GM19043 (cell line): Measurements from ENCODE around the gene EPYC.

Experiments
- ATAC-seq: cut with Tn5 transposase; IDR thresholded peaks from one replicate; pipeline ENCODE4 v1.9.1; 2021; ENCODE audit warnings: low read depth; ENCODE audit not compliant: unreplicated experiment

EPYC gene

DNA sequence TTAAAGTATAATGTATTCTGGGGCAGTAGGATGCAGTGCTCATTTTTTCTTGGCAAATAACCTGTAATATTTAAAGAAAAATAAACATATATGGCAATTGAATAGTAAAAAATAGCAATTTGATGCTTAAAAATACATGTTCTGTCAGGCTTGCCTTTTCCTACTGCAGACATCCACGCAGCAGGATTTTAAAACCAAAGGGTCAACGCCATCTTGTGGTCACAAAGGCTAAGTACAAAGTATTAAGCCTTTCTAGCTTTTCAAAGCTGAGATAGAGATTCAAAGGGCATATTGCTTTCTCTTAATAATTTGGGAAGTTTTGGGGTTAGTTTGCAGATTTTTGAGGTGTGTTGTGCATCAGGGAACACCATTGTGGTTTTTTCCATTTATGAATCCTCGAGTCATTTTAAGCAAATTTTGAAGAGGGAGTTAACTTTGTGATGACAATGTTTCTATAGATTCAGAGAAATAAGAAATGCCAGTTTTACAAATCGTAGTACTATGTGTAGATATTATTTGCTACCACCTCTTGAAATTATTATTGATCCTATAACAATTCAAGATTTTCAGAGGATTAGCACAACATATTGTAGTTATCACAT is 45.1 kb downstream of the EPYC start:
- peak; percentile 79 for ATAC-seq

DNA sequence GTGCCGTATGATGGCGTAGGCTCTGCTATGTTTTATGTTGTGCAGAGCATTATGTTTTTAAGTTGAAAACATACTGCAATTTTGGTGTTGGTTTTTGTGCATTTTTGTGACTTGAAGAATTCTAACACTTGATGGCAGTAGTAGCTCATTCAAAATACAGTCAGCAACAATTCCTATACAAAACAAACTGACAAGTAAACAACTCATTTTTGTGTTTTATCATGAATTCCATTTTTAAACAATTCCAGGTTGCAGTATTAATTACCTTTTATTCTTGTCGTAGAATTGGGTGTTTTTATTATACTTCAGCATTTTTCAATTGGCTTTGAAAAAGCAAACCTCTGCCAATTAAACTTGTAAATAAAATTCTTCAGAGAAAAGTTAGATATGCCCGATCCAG is 45.7 kb downstream of the EPYC start:
- ATAC-seq, result no peak

DNA sequence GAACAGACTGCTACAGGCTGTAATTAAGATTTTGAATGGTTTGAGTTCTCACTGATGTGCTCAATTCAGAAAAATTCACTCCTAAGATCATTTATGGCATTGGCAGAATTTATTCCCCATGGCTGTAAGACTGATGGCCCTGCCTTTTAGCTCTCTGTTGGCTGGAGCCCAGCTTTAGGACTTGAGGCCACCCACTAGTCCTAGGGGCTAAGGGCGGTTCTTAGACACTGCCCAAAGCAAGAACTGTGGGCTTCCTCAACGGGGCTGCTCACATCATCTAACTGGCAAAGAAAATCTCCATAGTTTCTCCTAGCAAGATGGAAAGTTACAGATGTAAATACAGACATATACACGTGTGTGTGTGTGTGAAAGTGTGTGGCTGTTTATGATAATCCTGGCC is 46.4 kb downstream of the EPYC start:
- ATAC-seq, result no peak

DNA sequence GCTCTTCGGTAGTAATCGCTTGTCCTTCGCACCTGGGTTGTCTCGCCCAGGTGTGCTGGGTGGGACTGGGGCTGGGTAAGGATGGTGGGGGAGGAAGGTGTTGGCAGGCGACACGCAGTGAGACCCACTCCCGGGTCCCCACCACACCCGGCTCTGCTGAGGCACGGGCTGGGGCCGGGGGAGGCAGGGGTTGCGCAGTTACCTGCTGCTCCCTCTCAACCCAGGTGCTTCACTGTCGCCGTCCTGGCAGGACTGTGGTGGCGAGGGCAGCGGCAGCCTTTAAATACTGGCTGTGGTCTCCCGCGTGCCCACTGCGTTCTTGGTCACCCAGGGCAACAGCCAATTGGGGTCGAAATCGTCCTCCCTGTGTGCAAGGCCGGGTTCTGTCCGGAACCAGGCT is 49.9 kb downstream of the EPYC start, which contains the start of gene CCER1:
TSS of gene CCER1 (minus strand) at position 256 of the 400 bp plus-strand sequence. CDS start 434 bp downstream, outside the sequence.
- ATAC-seq, result no peak

DNA sequence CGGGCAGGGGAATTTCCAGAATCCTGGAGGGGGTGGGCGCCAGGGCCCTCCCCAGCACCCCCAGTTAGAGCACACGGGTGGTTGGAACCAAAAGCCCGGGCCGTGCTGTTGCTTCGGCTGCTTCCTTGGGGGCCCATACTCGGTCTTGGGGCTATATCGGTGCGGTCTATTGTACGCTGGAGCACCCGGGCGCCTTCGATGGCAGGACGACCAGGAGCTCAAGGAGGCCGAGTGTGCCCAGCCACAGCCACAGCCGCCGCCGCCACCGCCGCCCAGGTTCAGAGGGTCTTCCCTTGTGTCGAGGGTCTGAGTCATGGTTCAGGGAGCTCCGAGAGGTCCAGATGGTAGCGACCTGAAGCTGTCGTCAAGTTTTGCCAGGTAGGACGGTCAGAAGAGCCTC is 50.3 kb downstream of the EPYC start:
- ATAC-seq, result no peak

DNA sequence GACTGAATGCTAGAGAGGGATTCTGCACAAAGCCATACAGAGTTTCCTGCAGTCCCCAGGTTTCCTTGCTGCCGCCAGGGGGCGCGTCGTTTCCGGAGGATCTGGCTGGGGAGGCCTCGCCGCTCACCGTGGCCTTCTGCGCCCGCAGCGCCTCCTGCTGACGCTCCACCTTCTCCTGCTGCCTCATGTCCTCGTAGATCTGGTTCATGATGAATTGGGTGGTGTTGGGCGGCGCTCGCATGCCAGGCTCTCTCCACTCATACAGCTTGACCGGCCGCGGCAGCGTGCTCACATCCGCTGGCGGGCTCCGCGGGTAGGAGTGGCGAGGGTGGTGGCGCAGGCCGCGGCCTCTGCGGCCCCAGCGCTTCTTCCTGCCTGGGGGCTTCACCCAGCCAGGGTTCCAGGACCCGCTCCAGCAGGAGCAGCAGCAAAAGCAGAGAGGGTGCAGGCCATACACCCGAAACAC is 50.8 kb downstream of the EPYC start:
- ATAC-seq, result no peak

DNA sequence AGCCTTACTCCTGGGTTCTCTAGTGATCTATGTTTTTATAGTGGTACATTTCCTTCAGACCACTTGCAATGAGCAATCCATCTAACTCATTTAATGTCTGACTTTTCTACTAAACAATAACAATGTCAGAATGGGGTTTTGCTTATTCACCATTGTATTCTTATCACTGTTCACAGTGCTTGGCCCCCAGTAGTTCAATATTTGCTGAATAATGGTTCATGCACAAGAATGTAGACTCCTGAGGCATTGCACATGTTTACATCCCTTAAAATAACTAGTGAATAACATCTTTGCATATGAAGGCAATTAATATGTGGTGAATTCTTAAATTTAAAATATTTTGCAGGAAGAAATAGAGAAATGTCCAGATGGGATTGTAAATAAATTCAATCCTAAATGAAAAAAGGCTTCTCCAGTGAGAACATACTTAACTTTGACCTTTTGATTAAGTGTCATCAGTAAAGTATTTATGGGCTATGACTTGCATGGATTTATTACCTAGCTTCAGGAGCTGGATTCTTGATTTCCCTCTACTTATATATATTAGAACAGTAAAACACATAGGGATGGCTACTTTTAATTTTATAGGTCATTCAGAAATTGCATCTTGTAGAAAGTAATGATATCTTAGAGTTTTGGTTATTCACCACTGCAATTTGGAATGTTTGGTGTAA is 53.2 kb downstream of the EPYC start:
- ATAC-seq, result no peak

DNA sequence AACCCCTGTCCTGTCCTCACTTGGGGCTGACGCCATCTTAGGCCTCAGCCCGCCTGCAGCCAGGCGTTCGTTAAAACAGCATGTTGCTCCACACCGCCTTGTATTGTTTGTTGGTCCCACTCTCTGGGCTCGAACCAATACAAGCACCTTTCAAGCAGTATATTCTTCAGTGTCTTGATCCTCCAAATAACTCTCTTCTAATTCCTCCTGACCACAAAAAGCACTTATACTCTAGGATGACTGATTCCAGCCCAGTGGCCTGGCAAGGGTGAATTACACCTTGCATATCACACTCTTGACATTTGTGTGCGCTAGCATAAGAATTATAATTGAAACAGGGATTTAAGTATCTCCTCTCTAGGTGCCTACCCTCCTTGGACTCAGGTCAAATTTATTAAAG is 56.9 kb downstream of the EPYC start:
- no peak for ATAC-seq

DNA sequence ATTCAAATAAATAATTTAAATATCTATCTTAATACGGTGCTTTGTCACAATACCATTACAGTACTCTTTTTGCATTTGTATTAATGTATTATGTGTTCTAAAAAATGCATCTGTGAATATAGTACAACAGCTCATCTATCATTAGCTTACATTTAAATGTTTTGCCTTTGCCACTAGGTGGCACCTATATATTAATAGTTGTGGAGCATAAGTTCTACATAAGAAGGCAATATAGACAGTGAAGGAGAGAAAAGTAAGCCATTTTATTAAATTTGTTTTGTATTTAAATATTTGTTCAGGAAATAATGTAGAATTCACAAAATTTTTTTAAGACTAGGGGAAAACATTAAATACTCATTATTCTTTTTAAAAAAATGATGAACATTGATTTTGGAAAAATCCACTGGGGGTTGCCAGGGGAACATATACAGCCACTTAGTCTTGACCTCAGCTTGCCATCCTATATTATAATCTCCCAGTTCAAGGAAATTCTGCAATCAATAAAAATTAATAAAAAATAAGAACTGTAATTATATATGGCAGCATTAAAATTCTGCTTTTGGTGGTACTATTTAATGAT is 59.6 kb downstream of the EPYC start:
- peak; percentile 77 for ATAC-seq

DNA sequence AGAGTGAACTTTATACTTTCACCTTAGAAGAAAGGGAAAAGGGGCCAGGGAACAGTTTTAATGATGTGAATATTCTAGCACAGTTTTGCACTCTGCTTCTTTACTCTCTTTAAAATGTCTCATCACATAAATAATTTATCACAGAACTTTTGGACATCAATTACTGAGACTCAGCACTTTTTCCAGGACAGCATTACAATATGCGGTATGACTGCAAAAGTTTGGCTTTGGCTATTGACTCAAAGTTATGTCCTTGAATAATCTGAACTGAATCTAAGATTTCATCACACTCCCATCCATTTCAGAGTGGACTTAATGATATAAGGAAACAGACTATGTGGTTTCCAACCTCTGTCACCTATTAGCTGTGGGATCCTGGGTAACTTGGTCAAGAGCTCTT is 61.5 kb downstream of the EPYC start:
- ATAC-seq, result no peak

DNA sequence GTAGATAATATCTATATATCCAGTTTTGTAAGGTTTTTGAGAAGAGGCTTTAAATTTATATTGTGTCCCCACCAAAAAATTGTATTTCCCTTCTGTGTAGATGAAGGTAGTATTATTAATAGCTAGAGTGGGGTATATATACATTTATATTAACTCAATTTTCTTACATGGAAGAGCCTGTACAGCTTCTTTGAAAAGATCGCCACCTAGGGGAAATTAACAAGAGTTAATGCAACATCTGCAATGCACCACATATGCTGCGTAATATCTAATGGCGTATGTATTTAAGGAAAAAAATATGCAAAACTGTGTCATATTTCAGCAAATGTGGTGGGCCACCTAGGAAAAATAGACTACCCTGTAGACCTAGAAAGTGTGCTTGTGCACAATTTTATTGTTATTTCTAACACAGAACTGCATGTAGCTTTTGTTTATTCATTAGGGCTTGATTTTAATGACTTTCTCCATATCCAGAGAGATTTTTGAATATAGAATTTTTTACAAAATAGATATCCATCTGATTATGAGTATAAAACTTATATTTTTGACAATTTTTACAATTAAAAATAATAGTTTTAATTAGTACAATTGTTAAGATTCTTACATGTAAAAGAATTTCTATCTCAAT is 63.8 kb downstream of the EPYC start:
- ATAC-seq, result peak; percentile 46

DNA sequence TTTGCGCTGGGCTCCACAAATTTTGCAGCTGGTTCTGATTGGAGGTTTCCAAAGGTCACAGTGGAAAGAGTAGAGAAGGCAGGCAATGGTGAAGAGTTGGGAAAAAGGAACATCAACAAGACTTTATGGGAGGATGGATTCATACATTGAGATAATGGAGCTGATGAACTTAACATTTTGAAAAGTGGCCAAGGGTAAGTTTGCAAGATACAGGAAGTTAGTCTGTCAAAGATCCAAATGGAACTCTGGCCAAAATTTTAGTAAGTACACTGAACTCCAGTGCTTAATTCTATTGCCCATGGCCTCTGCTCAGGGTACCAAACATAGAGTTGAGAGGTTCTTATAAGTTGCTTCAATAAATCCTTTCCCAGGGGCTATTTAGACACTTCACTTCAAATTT is 65.4 kb downstream of the EPYC start:
- no peak for ATAC-seq

DNA sequence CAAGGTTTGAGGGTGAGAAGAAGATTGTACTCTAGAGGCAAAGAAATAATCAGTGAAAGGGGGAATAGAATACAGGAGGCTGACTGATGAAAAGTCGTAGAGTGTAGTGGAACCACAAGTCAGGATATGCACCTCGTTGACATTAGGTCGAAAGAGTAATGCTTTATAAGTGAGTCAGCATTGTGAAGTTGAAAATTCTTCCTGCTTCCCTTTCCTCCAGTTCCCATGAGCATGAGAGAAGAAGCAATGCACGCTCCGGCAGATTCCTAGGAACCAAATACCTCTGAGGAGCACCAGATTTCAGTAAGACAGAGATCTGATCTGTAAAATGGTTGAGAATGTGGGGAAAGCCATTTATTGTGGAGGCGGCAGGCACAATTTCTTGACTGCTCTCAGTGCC is 66.3 kb downstream of the EPYC start:
- ATAC-seq, result no peak

DNA sequence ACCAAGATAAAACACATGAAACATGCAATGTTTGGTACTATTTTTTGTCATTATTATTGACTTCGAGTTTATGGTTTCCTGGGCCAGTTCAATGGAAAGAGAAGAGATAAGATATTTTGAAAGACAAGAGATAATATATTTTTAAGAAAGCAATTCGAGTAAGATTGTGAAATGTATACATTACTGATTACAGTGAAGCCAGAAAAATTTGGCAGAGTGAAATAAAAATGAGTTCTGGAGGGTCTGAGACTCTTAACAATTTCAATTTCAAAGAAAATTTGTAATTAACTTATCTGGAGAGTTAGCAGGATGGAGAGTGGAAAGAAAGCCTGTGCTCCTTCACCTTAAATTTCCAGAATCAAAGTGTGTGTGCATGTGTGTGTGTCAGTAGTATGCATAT is 67.1 kb downstream of the EPYC start:
- ATAC-seq, result no peak

DNA sequence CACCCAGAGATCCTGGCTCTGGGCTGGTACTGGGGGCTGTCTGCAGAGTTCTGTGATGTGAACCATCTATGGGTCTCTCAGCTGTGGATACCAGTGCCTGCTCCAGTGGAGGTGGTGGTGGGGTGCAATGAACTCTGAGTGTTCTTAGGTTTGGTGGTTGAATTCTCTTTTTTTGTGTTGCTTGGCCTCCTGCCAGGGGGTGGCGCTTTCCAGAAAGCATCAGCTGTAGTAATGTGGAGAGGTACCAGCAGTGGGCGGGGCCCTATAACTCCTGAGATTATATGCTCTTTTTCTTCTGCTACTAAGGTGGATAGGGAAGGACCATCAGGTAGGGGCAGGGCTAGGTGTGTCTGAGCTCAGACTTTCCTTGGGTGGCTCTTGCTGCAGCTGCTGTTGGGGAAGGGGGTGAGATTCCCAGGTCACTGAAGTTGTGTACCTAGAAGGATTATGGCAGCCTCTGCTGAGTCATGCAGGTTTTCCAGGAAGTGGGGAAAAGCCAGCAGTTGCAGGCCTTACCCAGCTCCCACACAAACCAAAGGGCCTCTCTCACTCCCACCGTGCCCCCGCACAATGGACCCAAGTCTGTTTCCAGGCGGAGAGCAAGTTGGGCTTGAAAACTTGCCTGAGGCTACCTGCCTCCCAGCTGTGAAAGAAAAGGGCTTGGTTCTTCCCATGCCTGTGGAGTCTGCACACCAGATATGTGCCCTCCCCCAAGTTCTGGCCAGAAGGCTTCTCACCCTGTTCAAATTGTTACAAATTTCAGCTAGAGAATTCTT is 68.4 kb downstream of the EPYC start:
- no peak for ATAC-seq

DNA sequence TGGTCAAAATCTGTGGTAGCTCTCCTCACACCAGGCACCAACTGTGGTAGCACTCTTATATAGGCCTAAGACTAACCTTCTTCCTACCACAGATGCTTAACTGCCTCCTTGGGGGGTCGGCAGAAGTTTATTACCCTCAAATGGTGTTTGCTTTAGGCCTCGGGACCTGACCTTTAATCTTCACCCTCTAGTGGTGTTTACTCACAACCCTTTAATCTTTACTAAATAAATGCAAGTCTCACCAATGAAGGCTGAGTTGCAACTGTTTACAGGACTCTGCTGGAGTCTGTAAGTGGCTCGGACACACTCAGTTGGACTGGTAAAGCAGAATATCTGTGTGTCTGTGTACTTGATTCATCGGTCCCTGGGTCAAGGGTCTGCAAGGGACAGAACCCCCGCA is 79.2 kb downstream of the EPYC start:
- ATAC-seq, result no peak

DNA sequence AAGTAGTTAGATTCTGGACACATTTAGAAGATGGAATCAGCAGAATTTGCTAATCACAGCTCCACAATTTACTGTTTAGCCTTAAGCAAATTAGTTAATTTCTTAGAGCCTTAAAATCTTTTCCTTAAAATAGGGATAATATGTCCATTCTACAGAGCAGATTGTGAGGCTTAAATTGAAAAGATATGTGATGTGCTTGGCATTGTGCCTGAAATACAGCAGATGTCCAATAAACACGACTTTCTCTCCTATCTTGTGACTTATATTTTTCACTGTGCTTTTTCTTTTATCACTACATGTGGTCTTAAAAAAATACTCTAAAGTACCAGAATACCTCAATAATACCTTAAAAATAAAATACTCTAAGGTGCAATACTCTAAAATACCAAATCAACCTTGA is 80.4 kb downstream of the EPYC start:
- ATAC-seq, result no peak

DNA sequence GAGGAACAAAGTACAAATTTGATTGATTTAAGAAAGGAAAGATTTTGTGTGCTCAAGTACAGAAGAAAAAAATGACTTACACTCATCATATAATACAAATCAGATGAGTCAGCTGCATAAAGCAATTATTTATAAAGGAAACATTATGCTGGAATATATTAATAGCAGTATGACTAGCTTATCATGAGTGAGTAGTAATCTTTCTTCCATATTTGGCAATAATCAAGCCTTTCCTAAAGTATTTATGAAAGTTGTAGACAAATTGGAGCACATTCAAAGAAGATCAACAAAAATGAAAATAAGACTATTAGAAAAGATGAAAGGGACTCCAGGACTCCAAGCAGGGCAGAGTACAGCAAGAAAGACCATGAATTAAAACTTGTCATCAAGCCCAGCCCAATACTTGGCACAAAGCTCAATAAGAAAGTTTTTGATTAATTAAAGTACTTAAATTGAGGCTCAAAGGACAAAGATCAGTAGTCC is 82.6 kb downstream of the EPYC start:
- ATAC-seq, result no peak

DNA sequence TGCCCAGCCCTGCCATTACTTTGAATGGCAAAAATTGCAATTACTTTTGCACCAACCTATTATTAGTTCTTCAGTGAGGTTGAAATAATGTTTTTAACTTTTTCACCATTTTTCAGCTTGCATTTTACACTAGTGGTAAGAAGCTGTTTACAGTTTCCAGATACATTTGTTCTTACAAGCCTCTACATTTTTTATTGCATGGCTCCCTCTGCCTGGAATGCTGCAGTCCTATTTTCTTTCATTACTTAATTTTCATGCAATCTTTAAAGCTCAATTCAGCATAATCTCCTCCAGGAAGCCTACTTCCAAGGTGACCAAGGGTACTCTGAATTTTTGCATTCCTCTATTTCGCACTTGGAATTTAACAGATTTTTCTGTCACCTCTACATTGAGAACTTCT is 83.2 kb downstream of the EPYC start:
- ATAC-seq, result no peak

DNA sequence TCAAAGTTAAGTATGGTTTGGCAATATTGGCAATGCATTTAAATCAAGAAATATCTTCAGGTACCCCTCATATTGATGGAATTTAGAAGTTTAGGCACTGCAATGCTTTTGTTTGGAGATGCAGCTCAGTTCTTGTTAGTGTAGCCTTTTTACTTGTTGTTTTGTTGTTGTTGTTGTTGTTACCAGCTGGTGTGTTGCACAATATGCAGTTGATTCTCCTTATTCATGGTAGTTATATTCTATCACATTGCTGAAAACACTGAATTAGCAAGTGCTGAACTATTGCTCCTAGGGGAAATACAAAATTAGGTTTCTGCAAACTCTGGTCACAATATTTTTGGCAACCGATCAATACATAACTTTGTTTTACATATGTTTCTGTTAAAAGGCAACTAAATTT is 84.5 kb downstream of the EPYC start:
- ATAC-seq, result no peak

DNA sequence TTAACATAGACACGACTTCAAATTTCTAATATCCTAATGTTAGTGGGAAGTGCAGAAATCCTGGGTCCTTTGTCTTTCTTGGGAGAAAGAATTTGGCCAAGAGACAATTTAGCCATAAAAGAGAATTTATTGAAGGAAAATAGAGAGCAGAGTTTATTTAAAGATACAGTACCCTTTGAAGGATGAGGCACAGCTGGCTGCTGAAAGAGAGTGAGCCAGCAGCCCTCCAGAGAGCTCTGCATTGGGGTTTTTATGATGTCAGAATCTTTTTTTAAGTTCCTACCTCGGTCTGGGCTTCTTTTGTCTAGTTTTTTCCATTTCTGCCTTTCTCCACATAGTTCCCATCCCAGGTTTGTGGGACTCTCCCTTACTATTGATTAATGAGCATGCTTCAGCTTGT is 87.3 kb downstream of the EPYC start:
- no peak for ATAC-seq
